ENCODE measurements around the gene LNX1.

GRCh38 chr4:53529025-53529424 lies 62.3 kb downstream of the LNX1 start:
- TF ChIP-seq CTCF (IDR thresholded peaks at IDR 0.05; ENCODE audit: insufficient read depth, low read length), result no peak
- no peak for TF ChIP-seq POLR2AphosphoS5 (IDR thresholded peaks at IDR 0.05; ENCODE audit: low read depth)

All from HL-60 (cell line).